ENCODE measurements around the gene MTHFS. TPM values are rescaled to one million over a fixed set of nuclear protein-coding genes. Genes with fewer than 3 reads are reported as not detected.

Gene MTHFS
- total RNA-seq, 1 experiment from 2014 or later, result 48.2 TPM

- CTCF ChIA-PET, result no interaction called here
- intact Hi-C loops (cut with micrococcal nuclease; ENCODE audit: unreplicated experiment), result no loop called here
- no peaks in the 10 kb centered on the region for H3K4me1 ChIP-seq
- no peak overlapping the region for H3K27ac Mint-ChIP-seq (ENCODE audit: unreplicated experiment)
- H3K4me3 Mint-ChIP-seq (ENCODE audit: unreplicated experiment), result no peak overlapping the region
- H3K27me3 Mint-ChIP-seq (ENCODE audit: insufficient read depth, unreplicated experiment), result no peaks in the 10 kb centered on the region
- no TSS peak for BruUV-seq (replicated peaks)
- H3K9me3 ChIP-seq, result no peaks in the 10 kb centered on the region; the same call in 1 of the 2 replicates
- H3K4me3 ChIP-seq (ENCODE audit: low read depth, low read length), result no peak overlapping the region
- no peaks in the 10 kb centered on the region; the same call in 1 of the 2 replicates for H3K36me3 ChIP-seq (ENCODE audit: control insufficient read depth, insufficient read depth, low read length)
- POLR2A ChIA-PET, result no interaction called here
- no peak for DNase-seq
- no peaks in the 10 kb centered on the region for H3K4me1 Mint-ChIP-seq (ENCODE audit: low read depth, unreplicated experiment)
- no peaks in the 10 kb centered on the region for H3K9me3 Mint-ChIP-seq (ENCODE audit: unreplicated experiment)
- peaks cover 27% of the 10 kb centered on the region for H3K36me3 Mint-ChIP-seq (ENCODE audit: insufficient read depth, unreplicated experiment)
- TF ChIP-seq CTCF (IDR thresholded peaks at IDR 0.05; ENCODE audit: insufficient read depth in 1 of 2, low read depth in 1 of 2, low read length in 1 of 2, severe bottlenecking in 1 of 2, unreplicated experiment in 1 of 2), result no peak
- H3K27me3 ChIP-seq (replicated peaks; ENCODE audit: control insufficient read depth, insufficient read depth, low read length), result no peaks in the 10 kb centered on the region
Measured at GRCh38 chr15:79834495-79834894, 62.3 kb downstream of the MTHFS start.

GRCh38 chr15:79832367-79833120 lies 64.3 kb downstream of the MTHFS start:
- no peak overlapping the region for H3K4me3 ChIP-seq (ENCODE audit: low read depth, low read length)
- no peaks in the 10 kb centered on the region; the same call in 1 of the 2 replicates for H3K36me3 ChIP-seq (ENCODE audit: control insufficient read depth, insufficient read depth, low read length)
- intact Hi-C loops (cut with micrococcal nuclease; ENCODE audit: unreplicated experiment), result no loop called here
- no peaks in the 10 kb centered on the region for H3K9me3 ChIP-seq
- Mint-ChIP-seq H3K4me3 (ENCODE audit: unreplicated experiment) (no peak overlapping the region), H3K27me3 (ENCODE audit: insufficient read depth, unreplicated experiment) (no peaks in the 10 kb centered on the region), H3K36me3 (ENCODE audit: insufficient read depth, unreplicated experiment) (peaks cover 21% of the 10 kb centered on the region), H3K4me1 (ENCODE audit: low read depth, unreplicated experiment) (no peaks in the 10 kb centered on the region), H3K27ac (ENCODE audit: unreplicated experiment) (no peak overlapping the region), H3K9me3 (ENCODE audit: unreplicated experiment) (no peaks in the 10 kb centered on the region)
- no peaks in the 10 kb centered on the region for H3K27me3 ChIP-seq (replicated peaks; ENCODE audit: control insufficient read depth, insufficient read depth, low read length)
- BruUV-seq (replicated peaks), result no TSS peak
- DNase-seq, result no peak
- no peak for TF ChIP-seq CTCF (IDR thresholded peaks at IDR 0.05; ENCODE audit: insufficient read depth in 1 of 2, low read depth in 1 of 2, low read length in 1 of 2, severe bottlenecking in 1 of 2, unreplicated experiment in 1 of 2)
- no peaks in the 10 kb centered on the region for H3K4me1 ChIP-seq
- ChIA-PET CTCF (no interaction called here), POLR2A (no interaction called here)

- no peak overlapping the region for H3K27ac Mint-ChIP-seq (ENCODE audit: unreplicated experiment)
- no peaks in the 10 kb centered on the region for H3K4me1 Mint-ChIP-seq (ENCODE audit: low read depth, unreplicated experiment)
- Histone ChIP-seq H3K9me3 (no peaks in the 10 kb centered on the region), H3K4me1 (no peaks in the 10 kb centered on the region), H3K27me3 (replicated peaks; ENCODE audit: control insufficient read depth, insufficient read depth, low read length) (no peaks in the 10 kb centered on the region), H3K4me3 (ENCODE audit: low read depth, low read length) (no peak overlapping the region), H3K36me3 (ENCODE audit: control insufficient read depth, insufficient read depth, low read length) (no peaks in the 10 kb centered on the region; the same call in 1 of the 2 replicates)
- intact Hi-C loops (cut with micrococcal nuclease; ENCODE audit: unreplicated experiment), result no loop called here
- H3K9me3 Mint-ChIP-seq (ENCODE audit: unreplicated experiment), result no peaks in the 10 kb centered on the region
- CTCF ChIA-PET, result no interaction called here
- H3K4me3 Mint-ChIP-seq (ENCODE audit: unreplicated experiment), result no peak overlapping the region
- POLR2A ChIA-PET, result no interaction called here
- DNase-seq, result no peak
- no TSS peak for BruUV-seq (replicated peaks)
- H3K36me3 Mint-ChIP-seq (ENCODE audit: insufficient read depth, unreplicated experiment), result peaks cover 21% of the 10 kb centered on the region
- no peaks in the 10 kb centered on the region for H3K27me3 Mint-ChIP-seq (ENCODE audit: insufficient read depth, unreplicated experiment)
- TF ChIP-seq CTCF (IDR thresholded peaks at IDR 0.05; ENCODE audit: insufficient read depth in 1 of 2, low read depth in 1 of 2, low read length in 1 of 2, severe bottlenecking in 1 of 2, unreplicated experiment in 1 of 2), result no peak
Measured at GRCh38 chr15:79831604-79832003, 65.2 kb downstream of the MTHFS start.

Measured in Caco-2 (cell line).